Smooth muscle cell (in vitro differentiated cells): ENCODE measurements around the gene PDGFC. TPM values are rescaled to one million over a fixed set of nuclear protein-coding genes. Genes with fewer than 3 reads are reported as not detected.
A peak's percentile ranks its signal among the peaks of the same experiment; 100 is the strongest.

Experiments
- DNase-seq: peaks from one replicate; lab custom pipeline; 2025; ENCODE audit not compliant: unreplicated experiment; lab: John Stamatoyannopoulos, UW
- H2AFZ ChIP-seq: fragments of 200-600 bp; sonication (generic); 2 replicates; pipeline ENCODE4 v1.6.0; 2016; ENCODE audit warnings: antibody characterized with exemption, low read depth, mild to moderate bottlenecking
- H3F3A ChIP-seq: fragments of 200-600 bp; sonication (generic); 2 replicates; pipeline ENCODE4 v1.6.0; 2017; ENCODE audit warnings: antibody characterized with exemption, low read depth
- H3K27ac ChIP-seq: fragments of 200-600 bp; sonication (generic); 2 replicates; pipeline ENCODE4 v1.5.1; 2016; ENCODE audit warnings: low read depth, mild to moderate bottlenecking
- H3K27me3 ChIP-seq: fragments of 200-600 bp; sonication (generic); 2 replicates; pipeline ENCODE4 v1.6.1; 2016; ENCODE audit warnings: low read depth, mild to moderate bottlenecking
- H3K36me3 ChIP-seq: fragments of 200-600 bp; sonication (generic); 2 replicates; pipeline ENCODE4 v1.5.1; 2016; ENCODE audit warnings: low read depth
- H3K4me1 ChIP-seq: fragments of 200-600 bp; sonication (generic); 2 replicates; pipeline ENCODE4 v1.5.1; 2016; ENCODE audit warnings: low read depth
- H3K4me2 ChIP-seq: fragments of 200-600 bp; sonication (generic); 2 replicates; pipeline ENCODE4 v1.6.0; 2016; ENCODE audit warnings: mild to moderate bottlenecking
- H3K4me3 ChIP-seq: fragments of 200-600 bp; sonication (generic); 2 replicates; pipeline ENCODE4 v1.5.1; 2016; ENCODE audit warnings: mild to moderate bottlenecking
- H3K79me2 ChIP-seq: fragments of 200-600 bp; sonication (generic); 2 replicates; pipeline ENCODE4 v1.6.0; 2016; ENCODE audit warnings: low read depth, mild to moderate bottlenecking
- H3K9ac ChIP-seq: fragments of 200-600 bp; sonication (generic); 2 replicates; pipeline ENCODE4 v1.6.0; 2016; ENCODE audit warnings: low read depth
- H3K9me3 ChIP-seq: fragments of 200-600 bp; sonication (generic); replicated peaks from 2 replicates; pipeline ENCODE4 v1.5.1; 2016; ENCODE audit warnings: low read depth
- H4K20me1 ChIP-seq: fragments of 200-600 bp; sonication (generic); 2 replicates; pipeline ENCODE4 v1.6.0; 2016; ENCODE audit warnings: low read depth
- CTCF ChIP-seq: fragments of 200-600 bp; sonication (generic); IDR thresholded peaks from 2 replicates; pipeline ENCODE4 v1.5.1; 2017; ENCODE audit warnings: borderline replicate concordance, mild to moderate bottlenecking, antibody characterized with exemption; ENCODE audit not compliant: insufficient read depth, poor library complexity, severe bottlenecking
- WGBS: methylation state at CpG from one replicate; pipeline ENCODE4 v1.1.7; 2016; ENCODE audit warnings: low lambda C conversion rate; 5-methylcytosine and 5-hydroxymethylcytosine counted together
- polyA plus RNA-seq: library from polyadenylated mRNA; unstranded; fragments of >200 nt; fragmentation: Nextera tagmentation; extraction: Ambion mirVana; gene quantifications from 2 replicates; pipeline ENCODE4 v1.2.1, GENCODE V29; 2016
- total RNA-seq: library from RNA; depleted of rRNA; stranded (reverse); fragments of >200 nt; gene quantifications from 2 replicates; pipeline ENCODE4 v1.2.3, GENCODE V29; 2014

The PDGFC gene
- total and polyA plus RNA-seq, 2 experiments from 2014 or later, result 56.5 to 135 TPM

DNA sequence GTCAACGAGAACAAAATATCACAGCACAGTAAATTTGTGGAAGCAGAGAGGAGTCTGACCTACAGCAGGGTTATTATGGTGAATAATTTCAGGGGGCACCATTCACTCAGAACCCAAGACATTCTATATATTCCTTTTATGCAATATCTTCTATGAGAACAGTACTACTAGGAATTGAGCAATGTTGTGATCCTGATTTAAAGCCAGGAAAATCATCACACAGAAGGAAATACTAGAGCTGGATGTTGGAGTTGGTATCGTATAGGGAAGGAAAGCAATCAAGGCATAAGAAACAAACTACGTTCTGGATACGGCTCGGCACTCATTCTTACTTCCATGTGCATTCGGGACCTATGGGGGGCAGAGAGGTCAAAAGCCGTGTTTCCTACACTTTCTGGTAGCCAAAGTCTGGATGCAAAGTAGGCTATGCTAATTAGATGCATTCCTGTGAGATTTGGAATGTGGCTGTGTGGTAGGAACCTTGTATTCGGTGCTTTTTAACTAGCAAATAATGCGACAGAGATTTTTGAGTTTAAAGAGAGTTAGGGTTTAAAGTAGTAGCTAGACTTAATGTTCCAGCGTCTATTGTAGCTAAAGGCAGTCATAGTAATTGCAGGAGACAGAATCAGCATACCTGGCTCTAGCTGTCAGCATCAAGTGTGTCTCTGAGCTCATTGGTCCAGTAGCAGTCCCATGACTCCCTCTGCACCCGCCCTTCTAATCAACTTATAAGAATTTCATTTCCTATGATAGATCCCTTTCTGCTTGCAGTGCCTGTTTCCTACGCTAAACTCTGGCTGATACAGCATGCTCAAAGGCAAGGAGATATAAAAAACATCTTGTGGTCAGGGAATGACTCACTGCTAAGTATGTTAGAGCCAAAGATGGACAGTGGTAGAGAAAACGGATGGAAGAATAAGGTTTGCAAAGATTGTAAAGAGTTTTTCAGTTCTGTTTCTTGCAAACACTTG, 43.3 kb upstream of the PDGFC start:
- WGBS, result 56% methylated on average over 13 of the region's 13 CpGs
- Histone ChIP-seq H3K4me2 (peak overlapping the region; percentile 72), H2AFZ (no peak overlapping the region), H3F3A (peaks cover 10% of the 10 kb centered on the region), H3K9ac (peak overlapping the region; percentile 3), H3K27ac (peak overlapping the region; percentile 55), H3K9me3 (no peaks in the 10 kb centered on the region), H3K36me3 (no peaks in the 10 kb centered on the region), H4K20me1 (no peaks in the 10 kb centered on the region), H3K4me1 (peaks cover 5% of the 10 kb centered on the region), H3K79me2 (no peaks in the 10 kb centered on the region), H3K27me3 (no peaks in the 10 kb centered on the region), H3K4me3 (no peak overlapping the region)
- TF ChIP-seq CTCF, result no peak
- DNase-seq, result no peak

DNA sequence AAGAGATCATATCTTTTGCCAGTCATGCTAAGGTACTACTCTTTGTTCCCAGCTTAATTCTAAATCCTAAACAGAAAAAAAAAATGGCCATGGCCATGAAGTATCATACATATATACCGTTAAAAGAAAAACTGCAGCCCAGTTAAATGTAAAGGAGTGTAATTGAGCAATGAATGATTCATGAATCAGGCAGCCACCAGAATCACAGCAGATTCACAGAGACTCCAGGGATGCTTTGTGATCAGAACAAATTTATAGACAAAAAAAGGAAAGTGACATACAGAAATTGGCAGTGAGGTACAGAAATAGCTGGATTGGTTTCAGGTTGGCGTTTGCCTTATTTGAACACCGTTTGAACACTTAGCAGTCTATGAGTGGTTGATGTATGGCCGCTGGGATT, 42.1 kb upstream of the PDGFC start:
- H3K79me2 ChIP-seq, result no peaks in the 10 kb centered on the region
- H2AFZ ChIP-seq, result peak overlapping the region; percentile 50
- H3K4me1 ChIP-seq, result peaks cover 5% of the 10 kb centered on the region
- no peak for DNase-seq
- no peaks in the 10 kb centered on the region for H4K20me1 ChIP-seq
- no peak overlapping the region for H3K4me2 ChIP-seq
- peaks cover 10% of the 10 kb centered on the region for H3F3A ChIP-seq
- H3K27ac ChIP-seq, result peak overlapping the region; percentile 55
- H3K9ac ChIP-seq, result no peak overlapping the region
- TF ChIP-seq CTCF, result no peak
- H3K4me3 ChIP-seq, result no peak overlapping the region
- no peaks in the 10 kb centered on the region for H3K36me3 ChIP-seq
- no peaks in the 10 kb centered on the region for H3K9me3 ChIP-seq
- 82% methylated on average over 4 of the region's 4 CpGs for WGBS
- H3K27me3 ChIP-seq, result no peaks in the 10 kb centered on the region

DNA sequence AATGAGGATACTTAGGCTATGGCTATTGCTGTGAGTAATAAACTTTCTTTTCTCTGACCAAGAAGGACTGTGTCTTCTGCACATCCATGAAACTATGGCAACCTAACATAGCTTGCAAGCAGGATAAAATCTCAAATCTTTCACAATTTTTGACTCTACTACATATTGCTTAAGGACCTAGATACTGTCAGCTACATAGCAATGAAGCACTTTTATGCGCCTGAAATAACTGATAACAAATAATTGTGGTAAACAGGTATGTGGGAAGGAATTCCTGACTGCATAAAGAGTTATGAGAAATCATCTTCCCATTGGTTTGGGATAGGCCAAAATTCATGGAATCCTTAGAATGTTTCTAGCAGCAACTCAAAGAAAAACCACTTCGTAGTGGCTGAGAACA, 41.2 kb upstream of the PDGFC start:
- no peak overlapping the region for H3K4me3 ChIP-seq
- no peaks in the 10 kb centered on the region for H3K27me3 ChIP-seq
- H3K4me1 ChIP-seq, result peaks cover 5% of the 10 kb centered on the region
- peak overlapping the region; percentile 8 for H3K9ac ChIP-seq
- H3K79me2 ChIP-seq, result no peaks in the 10 kb centered on the region
- no peak for DNase-seq
- H2AFZ ChIP-seq, result peak overlapping the region; percentile 41
- 73% methylated on average over 2 of the region's 2 CpGs for WGBS
- H3K4me2 ChIP-seq, result no peak overlapping the region
- no peaks in the 10 kb centered on the region for H3K36me3 ChIP-seq
- no peaks in the 10 kb centered on the region for H3K9me3 ChIP-seq
- peak overlapping the region; percentile 55 for H3K27ac ChIP-seq
- no peaks in the 10 kb centered on the region for H4K20me1 ChIP-seq
- H3F3A ChIP-seq, result peaks cover 10% of the 10 kb centered on the region
- no peak for TF ChIP-seq CTCF
